Stimulated activated CD4-positive, alpha-beta T cell treated with anti-CD3 and anti-CD28 coated beads, Interleukin-1b, Interleukin-23, amount 100 ng/mL, for 24 hours (primary cell): ENCODE results near the gene SIK3.

ENCODE experiments used
- DNase-seq, 4 experiments: peaks; one replicate each; pipeline ENCODE4 v3.0.0-alpha.2; 2020; ENCODE audit warnings: low read depth in 4 of 4, low spot score in 1 of 4

The SIK3 gene

DNA sequence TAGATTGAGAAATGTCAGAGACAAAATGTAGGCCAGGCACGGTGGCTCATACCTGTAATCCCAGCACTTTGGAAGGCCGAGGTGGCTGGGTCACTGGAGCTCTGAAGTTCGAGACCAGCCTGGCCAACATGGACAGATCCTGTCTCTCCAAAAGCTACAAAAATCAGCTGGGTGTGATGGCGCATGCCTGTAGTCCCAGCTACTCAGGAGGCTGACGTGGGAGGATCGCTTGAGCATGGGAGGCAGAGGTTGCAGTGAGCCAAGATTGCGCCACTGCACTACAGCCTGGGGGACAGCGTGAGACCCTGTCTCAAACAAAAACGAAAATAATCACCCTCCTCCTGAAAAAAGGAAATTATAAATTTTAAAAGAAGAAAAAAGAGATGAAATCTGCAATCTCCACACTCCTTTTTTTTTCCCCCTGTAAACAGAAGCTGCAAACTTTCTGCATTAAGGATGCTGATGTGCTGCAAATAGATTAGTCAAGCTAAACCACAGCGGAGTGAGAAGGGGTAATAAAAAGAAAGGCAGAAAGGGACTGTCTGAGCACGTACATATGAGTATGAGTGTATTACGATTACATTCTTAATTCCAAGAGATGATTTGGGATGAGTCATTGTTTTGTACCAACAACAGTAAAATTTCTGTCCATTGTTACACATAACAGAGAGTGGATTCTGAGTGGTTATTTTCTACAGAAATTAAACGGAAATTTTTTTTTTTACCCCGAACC lies 87.3 kb downstream of the SIK3 start:
- no peak for DNase-seq

DNA sequence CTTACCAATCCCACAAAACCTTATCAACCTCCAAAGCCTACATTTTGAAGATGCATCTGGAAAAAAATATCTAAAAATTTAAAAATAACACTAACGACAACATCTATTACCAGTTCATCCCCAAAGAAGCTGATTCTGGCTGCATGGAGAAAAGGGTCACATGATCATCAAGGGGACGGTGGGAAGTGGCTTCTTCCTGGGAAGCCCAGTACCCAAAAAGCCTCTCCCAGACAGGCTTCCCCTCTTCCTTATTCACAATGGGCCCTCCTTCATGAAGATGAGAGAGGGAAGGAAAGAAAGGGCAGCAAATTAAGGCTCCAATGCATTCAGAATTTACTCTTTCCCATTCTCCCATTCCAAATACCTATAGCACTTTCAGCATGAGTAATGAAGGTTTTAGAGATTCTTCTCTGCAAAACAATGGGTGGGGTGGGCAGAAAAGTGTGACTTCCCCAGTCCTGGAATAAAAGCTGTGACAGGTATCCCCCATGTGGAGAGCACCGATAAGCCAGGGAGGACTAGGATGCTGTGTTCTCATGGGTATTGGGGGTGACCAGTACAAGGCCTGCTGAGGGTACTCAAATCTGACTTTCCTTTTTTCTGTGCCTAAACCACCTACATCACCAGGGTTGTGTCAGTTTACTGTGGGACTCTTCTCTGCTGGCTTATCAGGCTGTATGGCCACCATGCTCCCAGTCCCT lies 88.2 kb downstream of the SIK3 start:
- DNase-seq = no peak

DNA sequence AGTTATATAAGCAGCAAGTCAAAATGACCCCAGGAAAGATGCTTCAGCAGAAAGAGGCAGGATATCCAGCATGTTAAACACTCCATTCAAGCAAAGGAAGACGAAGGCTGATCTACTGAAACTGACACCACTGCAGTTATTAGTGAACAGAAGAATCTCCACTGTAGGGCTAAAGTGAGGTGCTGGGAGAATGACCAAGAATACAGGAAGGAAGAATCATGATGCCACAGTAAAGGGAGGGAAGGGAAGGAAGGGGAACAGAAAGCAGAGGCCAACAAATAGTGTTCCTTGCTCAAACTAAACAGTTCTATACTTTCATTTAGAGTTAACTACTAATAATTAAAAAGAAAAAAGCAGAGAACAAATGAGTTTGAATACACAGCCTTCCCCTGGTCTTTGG lies 92.5 kb downstream of the SIK3 start:
- no peak for DNase-seq

DNA sequence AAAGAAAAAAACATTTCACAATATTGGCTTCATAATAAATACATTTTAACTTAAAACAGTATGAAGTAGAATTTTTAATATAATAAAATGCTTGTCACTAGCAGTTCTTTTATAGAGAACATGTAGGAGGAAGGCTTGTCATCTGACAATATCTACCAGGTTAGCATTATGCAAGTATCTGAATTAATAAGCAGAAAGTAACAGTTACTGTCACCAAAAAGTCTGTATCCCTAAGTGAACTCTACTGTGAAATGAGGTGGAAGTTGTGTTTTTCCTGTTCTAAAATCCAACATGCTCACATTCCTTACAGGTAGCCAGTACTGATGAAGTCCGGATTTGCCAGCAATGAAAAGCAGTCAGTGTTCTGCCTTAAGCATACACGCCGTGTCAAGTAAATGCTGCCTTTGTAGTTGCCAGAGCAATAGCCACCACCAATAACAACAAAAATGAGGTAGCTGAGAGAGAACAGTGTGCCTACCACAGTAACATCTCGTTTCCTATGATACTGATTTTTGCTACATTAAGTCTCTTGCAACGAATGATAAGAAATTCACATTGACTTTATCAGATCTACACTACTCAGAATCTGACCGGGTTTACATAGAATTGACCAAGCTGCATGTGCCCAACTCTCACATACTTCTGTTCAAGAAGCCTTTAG lies 95.5 kb downstream of the SIK3 start:
- DNase-seq = no peak

DNA sequence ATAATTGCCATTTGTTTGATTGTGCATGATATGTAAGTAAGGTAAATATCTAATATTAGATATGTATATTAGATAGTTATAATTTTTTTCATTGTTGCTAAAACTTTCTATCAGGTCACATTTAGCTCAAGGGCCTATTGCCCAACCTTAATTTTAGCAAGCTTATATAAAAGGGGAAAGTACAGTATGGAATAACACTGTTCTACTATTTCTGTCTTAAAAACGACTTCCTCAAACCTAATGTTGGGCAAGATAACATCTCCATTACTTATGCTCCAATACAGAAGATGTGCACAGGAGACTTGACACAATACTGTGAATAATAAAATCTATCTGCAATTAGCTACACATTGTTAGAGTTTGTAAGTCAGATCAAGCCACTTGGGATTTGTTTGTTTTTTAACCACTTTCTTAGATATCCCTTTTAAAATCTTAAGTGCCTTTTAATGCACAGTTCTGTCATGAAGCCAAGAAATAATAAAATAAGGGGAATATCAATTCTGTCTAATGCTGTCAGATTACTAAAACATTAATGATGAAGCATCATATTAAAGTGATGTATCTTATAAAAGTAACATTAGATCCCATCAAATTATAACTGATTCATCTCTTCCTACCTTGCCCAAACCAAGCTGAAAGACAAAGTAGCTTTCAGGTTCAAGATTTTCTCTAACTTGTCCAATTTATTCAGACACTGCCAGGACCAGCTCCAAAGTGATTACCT lies 98.1 kb downstream of the SIK3 start:
- DNase-seq = no peak

DNA sequence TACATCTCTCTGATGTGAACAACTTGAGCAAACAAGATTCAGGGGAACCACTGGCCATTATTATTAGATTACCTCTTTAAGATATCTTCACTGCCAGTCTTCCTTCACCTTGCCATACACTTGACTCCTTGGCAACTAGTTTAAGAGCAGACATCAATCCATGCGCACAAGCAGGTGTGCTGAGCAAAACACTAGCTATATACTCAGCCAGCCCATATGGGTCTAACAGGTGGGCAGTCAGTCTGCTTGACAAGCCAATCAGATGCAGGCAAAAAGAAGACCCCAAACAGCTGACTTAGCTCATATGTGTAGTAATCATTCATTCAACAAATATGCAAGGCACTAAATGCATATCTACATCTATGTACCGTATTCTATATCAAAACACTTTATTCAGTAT lies 101.2 kb downstream of the SIK3 start:
- no peak for DNase-seq

DNA sequence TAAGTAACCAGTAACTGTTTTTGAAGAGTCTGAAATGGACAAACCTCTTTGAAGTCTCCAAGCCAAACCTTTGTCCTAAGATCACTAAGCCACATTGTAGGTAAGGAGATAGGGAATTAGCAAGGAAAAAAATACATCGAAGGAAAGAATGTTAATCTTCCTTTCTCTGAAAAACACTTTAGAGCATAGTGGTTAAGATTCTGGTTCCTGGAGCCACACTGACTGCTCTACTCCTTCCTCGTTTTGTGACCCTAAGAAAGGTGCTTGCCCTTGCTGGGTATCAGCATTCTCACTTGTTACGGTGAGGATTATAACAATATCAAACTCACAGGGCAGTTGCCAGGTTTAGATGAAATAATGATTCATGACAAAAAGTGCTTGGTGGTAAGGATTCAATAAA lies 104.0 kb downstream of the SIK3 start:
- no peak for DNase-seq

DNA sequence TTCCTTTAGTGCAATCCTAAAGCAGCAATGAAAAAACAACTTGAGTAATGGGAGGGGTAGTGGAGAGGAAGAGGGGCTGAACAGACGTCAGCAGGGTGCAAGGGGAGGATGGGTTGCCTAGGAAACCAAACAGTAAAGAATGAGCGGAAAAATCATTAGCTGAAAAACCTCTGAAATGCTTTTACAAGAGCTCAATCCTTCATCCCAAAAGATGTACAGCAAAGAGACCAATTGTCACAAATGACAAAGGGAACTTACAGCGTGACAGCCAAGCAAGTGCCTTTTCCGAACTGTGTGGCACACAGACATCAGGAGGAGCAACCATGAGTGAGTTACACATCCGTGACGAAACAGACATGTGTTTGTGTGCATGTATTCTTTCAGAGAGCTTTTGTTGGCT lies 104.6 kb downstream of the SIK3 start:
- no peak for DNase-seq

DNA sequence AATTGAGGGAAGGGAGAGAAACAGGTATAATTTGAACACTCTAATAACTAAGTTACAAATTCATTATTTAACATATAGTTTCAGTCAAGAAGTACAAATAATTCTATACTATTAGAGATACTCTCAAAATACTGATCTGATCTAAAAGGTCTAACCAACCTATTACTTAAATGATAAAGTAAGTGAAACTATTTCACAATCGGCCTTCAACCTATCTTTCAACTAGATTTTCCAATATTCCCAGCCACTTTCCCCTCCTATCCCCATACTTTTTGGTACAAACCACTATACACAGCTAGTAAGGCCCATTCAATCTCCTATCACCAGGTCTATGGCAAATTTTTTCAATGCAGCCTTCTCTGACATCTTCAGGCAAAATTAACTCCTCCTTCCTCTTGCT lies 106.7 kb downstream of the SIK3 start:
- DNase-seq = no peak

DNA sequence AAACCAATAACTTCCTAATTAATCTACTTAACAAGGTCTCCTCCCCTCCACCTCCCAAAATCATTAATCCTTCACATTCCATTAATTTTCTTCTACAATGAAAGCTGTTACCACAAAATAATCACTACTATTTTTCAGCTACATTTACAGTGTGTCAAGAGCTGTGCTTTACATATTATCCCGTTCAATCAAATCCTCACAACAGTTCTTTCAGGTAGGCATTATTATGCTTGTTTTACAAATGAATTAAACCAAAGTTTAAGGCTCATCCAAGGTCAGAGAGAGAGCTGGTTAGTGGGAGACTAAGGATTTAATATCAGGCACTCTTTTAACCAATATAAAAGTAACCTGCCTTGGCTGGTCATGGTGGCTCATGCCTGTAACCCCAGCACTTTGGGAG lies 107.4 kb downstream of the SIK3 start:
- no peak for DNase-seq

DNA sequence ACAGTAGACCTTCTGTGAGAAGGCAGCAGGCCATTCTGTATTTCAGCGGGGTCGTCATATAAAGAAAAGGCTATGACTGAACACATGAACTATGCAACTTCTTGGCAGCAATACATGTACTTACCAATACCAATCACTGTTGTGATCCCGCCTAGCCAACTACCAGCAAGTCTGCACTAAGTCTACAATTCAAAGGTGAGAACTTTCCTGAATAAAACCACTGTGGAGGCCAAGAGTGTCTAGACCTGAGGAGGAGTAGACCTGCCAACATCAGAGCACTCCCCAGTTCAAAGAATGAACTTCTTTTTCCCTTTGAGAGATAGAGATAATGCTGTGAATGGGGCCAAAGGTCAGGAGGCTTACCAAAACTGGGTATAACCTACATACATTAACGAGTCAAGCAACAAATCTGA lies 108.2 kb downstream of the SIK3 start:
- DNase-seq = no peak

DNA sequence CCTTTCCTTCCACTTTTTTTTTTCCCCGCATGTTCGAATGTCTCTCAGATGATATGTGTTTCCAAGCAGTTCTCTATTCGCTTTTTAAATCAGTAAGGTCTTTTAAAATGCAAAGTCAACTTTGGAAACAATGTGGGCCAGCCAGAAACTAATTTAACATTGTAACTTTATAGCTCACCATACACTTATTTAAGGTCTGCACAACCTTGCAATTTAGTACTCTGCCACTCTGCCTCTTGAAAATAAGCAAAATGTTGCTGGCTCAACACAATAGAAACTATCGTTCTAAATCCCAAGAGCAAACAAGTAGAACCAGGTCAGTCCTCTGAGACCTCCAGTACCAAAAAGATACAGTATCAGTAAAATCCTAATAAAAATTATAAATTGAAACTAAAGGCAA lies 109.0 kb downstream of the SIK3 start:
- DNase-seq = no peak

DNA sequence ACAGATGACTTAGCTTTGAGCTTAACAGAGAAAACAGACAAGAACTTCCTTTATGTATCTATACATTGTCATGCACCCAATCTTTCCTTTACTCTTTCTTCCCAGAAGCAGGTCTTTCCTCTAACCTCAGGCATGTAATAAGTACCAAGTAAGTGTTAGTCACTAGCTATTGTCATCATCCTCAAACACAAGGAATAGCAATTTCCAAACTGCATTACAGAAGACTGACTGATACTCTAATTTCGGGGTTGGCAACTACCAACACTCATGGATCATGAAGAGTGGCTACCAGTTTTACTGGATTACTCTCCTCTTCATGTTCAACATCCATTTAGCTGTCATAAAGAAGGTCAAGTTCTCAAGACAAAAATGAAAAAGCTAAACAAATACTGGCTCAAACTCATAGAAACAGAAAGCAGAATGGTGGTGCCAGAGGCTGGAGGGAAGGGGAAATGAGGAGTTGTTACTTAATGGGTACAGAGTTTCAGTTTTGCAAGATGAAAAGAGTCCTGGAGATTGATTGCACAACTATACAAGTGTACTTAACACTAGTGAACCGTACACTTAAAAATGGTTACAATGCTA lies 111.6 kb downstream of the SIK3 start:
- no peak for DNase-seq

DNA sequence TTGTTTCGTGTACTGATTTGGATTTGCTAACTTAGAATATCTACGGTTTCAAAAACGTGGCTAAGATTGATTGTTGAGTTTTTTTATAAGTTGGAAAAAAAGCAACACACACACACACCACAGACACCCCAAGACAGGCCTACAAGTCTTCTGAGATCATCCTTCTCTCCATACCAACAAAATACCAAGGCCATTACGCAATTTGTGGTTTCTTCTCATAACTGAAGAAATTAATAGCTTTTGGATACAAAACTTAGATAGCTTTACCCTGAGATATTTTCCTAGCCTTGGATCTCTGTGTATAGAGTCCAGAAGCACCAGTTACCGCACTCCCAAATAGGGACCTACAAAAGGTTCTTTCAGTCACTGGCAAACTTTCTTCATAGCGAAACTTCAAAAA lies 113.6 kb downstream of the SIK3 start:
- no peak for DNase-seq

DNA sequence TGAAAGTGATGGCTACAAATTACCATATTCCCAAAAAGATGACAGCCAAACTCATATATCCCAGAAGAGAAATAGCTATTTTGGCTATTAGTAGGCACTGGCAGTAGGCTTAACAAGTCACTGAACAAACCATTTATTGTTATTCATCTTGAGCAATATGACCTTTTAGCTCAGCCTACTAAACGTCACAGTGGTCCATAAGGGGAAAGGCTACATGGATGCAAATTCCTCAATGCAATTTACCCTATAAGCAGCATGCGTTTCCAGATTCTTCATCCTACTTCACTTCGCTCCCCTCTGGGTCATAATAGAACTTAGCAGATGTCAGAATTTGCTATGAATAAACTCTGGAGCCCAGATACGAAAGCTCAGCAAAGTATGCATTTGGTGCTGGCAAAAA lies 114.0 kb downstream of the SIK3 start:
- DNase-seq = no peak

DNA sequence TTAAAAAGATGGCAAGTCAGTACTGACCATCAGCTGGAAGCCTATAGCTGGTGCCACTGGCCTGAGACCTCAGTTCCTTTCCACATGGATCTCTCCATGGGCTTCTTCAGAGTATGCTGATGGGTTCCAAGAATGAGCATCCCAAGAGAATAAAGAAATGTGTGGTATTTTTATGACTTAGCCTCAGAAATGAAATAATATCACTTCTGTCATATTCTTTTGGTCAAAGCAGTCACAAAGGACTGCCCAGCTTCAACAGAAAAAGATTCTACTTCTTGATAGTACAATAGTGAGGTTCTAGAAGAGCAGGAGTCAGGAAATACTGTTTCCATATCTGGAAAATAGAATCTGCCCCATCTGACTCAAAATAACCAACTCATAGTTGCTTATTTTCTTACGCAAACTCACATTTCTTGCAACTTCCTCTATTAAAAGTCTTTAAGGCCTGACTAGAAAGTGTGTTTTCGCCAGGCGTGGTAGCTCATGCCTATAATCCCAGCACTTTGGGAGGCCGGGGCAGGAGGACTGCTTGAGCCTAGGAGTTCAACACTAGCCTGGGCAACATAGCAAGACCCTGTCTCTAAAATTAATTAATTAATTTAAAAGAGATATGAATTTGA lies 116.9 kb downstream of the SIK3 start:
- no peak for DNase-seq

DNA sequence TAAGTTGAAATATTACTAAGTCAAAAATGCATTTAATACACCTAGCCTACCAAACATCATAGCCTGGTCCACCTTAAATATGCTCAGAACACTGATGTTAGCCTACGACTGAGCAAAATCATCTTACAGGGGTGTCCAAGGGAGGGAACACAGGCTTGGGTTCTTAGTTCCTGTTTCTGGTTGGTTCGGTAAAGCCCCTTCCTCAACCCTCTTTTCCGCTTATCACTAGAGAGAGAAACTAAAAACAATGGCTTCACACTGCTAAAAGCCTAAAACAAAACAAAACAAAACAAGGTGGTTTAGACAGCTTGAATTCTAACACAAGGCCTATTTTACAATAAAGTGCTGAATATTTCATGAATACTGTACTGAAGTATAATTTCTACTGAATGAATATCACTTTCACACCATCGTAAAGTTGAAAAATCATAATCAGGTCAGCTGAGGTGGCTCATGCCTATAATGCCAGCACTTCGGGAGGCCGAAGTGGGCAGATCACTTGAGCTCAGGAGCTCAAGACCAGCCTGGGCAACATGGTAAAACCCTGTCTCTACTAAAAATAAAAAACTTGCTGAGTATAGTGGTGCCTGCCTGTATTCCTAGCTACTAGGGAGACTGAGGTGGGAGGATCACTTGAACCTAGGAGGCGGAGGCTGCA lies 118.0 kb downstream of the SIK3 start:
- DNase-seq = no peak

DNA sequence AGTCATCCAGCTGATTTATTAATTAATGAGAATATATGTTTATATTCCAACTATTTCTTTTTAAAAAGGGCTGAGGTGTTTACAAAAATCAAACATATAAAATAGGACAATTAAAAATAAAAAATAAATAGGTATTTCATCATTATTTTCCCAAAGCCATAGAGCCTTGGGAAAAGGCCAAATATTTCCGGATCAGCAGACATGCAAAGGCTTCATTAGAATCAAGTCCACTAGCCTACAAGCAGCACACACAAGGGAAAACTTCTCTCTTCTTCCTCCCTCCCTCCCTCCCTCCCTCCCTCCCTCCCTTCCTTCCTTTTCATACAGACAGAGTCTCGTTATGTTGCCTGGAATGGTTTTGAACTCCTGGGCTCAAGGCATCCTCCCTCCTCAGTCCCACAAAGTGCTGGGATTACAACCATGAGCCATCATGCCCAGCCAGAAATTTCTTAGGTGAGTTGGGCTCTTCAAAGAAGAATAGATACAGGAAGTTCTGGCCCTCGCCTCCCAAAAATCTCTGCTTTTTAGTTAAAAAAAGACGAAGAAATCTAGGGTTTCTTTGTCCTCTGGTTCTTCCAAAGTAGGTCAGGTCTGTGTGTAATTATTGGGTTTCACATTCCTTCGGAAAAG lies 121.2 kb downstream of the SIK3 start:
- no peak for DNase-seq

DNA sequence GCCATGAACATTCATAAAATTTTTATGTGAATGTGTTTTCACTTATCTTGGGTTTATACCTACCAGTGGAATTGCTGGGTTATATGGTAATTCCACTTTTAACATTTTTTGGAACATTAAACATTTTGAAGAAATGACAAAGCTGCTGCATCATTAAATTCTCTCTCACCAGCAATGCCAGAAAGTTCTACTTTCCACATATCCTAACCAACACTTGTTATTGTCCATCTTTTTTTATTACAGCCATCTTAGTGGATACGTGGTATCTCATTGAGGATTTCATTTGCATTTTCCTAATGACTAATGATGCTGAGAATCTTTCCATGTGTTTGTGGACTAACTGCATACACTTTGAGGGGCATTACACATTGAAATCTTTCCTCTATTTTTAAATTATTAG lies 122.6 kb downstream of the SIK3 start:
- DNase-seq = no peak

DNA sequence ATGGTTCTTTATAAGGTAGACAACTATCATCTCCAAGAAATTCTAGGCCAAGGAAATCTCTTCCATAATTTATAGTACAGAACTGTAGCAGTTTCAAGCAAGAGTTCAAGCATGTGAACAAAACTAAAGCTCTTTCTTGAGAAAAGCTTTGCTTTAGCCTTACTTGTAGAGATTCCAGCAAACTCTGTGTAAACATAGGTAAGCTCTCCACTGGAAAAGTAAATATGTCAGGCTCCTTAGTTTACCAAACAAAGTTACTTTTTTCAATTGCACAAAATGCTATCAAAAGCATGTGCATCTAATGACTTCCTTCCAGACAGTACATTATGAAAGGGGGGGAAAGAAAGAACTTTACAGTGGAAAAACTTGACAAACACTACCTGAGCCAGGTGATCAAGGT lies 125.0 kb downstream of the SIK3 start:
- no peak for DNase-seq
